Adrenal gland (tissue), 12 donors: ENCODE results near the gene MED27. TPM values are rescaled to one million over a fixed set of nuclear protein-coding genes. Genes with fewer than 3 reads are reported as not detected.

ENCODE experiments used
- DNase-seq, 7 donors: peaks; one replicate each; pipeline ENCODE4 v3.0.0-alpha.2; 2019 to 2020
- H3K27ac ChIP-seq, 5 donors: fragments of 200-600 bp; sonication (generic) in 4 of 5; 1 replicate in 3 of 5; 2 replicates in 2 of 5; pipeline versions ENCODE4 v1.5.1 to v1.8.0; 2016 to 2020; ENCODE audit warnings: mild to moderate bottlenecking in 1 of 5
- H3K27me3 ChIP-seq: fragments of 200-600 bp; 2 replicates; pipeline ENCODE4 v1.8.0; 2021
- H3K36me3 ChIP-seq, 2 donors: fragments of 200-600 bp; replicated peaks in 1 of 2; 1 replicate in 1 of 2; 2 replicates in 1 of 2; pipeline versions ENCODE4 v1.5.1 to v1.8.0; 2018 to 2022
- H3K4me1 ChIP-seq, 2 donors: fragments of 200-600 bp; replicated peaks in 1 of 2; 1 replicate in 1 of 2; 2 replicates in 1 of 2; pipeline versions ENCODE4 v1.5.1 to v1.8.0; 2018 to 2021
- H3K4me3 ChIP-seq, 4 donors: fragments of 200-600 bp; sonication (generic) in 3 of 4; one replicate each; pipeline ENCODE4 v1.5.1; 2016 to 2018
- H3K9me3 ChIP-seq, 3 donors: fragments of 200-600 bp; sonication (generic) in 1 of 3; replicated peaks in 1 of 3; 1 replicate in 2 of 3; 2 replicates in 1 of 3; pipeline versions ENCODE4 v1.5.1 to v1.8.0; 2016 to 2021
- CTCF ChIP-seq, 6 experiments: fragments of 450-650 bp in 4 of 6; fragments of 200-600 bp in 2 of 6; sonication (generic) in 1 of 6; IDR thresholded peaks; 1 replicate in 5 of 6; 2 replicates in 1 of 6; pipeline versions ENCODE4 v1.5.1 to v1.8.0; 2016 to 2021; ENCODE audit warnings: antibody characterized with exemption in 6 of 6, mild to moderate bottlenecking in 2 of 6, moderate library complexity in 1 of 6
- POLR2A ChIP-seq, 2 donors: fragments of 450-650 bp; IDR thresholded peaks; one replicate each; pipeline ENCODE4 v1.6.1; 2017; ENCODE audit warnings: antibody characterized with exemption in 2 of 2, mild to moderate bottlenecking in 2 of 2, moderate library complexity in 1 of 2
- WGBS, 4 donors: extraction: QIAGEN DNeasy Blood & Tissue Kit in 2 of 4; methylation state at CpG; one replicate each; pipeline versions ENCODE4 v1.1.5 to v1.1.7; 2013 to 2017; 5-methylcytosine and 5-hydroxymethylcytosine counted together
- intact Hi-C, 2 donors: fragments of 100-400 bp; cut with DNase I; formaldehyde crosslinking; loops; one replicate each; pipeline versions ENCODE4 v1.14.1 to v1.15.0; 2022 to 2023
- polyA plus RNA-seq, 3 donors: library from polyadenylated mRNA; stranded (reverse); fragments of 200-250 nt in 2 of 3; fragments of 350-450 nt in 1 of 3; fragmentation: Illumina TruSeq in 1 of 3; extraction: RNeasy Lipid Tissue Mini Kit (QIAGEN cat#74804) in 1 of 3; gene quantifications; one replicate each; pipeline ENCODE4 v1.2.3, GENCODE V29; 2013 to 2014
- total RNA-seq, 9 donors: library from RNA; depleted of rRNA in 4 of 9; stranded (reverse); fragments of >200 nt in 4 of 9; fragments of 120-200 nt in 1 of 9; fragmentation: NEBNext Ultra II Directional in 1 of 9; extraction: Animal tissue kit (Norgen Biotek cat#: 25700) in 1 of 9; gene quantifications; one replicate each; pipeline versions ENCODE4 v1.1.0 to v1.2.4, GENCODE V29; 2013 to 2023
- donor health status: healthy with polysubstance abuse.
- donor health status: Bipolar disorder and iron deficiency.
- donor health status: DM: yes; HTN: yes; CAD: no.
- donor health status: DM: no; HTN: no; CAD: no.
- donor health status: DM: no; HTN: no; CAD: no.
- donor health status: DM: yes; HTN: yes; CAD: no.

MED27 gene
- total and polyA plus RNA-seq, 12 donors = 12.2 to 37.4 (median 15.9) TPM

GRCh38 chr9:131885144-131885609 is 194.5 kb downstream of the MED27 start:
- intact Hi-C loops = no loop called here
- Histone ChIP-seq H3K4me1 (peaks cover 5 to 17% of the 10 kb centered on the region in 2 donors), H3K36me3 (no peaks in the 10 kb centered on the region), H3K9me3 (no peaks in the 10 kb centered on the region), H3K4me3 (no peak overlapping the region), H3K27me3 (no peaks in the 10 kb centered on the region), H3K27ac (no peak overlapping the region)
- no peak for TF ChIP-seq POLR2A (IDR thresholded peaks at IDR 0.05)
- TF ChIP-seq CTCF (IDR thresholded peaks at IDR 0.05) = no peak
- 74 to 94% (median 86%) methylated on average over 4 to 6 of the region's 6 CpGs for WGBS, 4 donors
- peak in 1 of 7 donors; percentile 6 for DNase-seq

GRCh38 chr9:131884222-131884621 is 195.4 kb downstream of the MED27 start:
- DNase-seq = no peak
- Histone ChIP-seq H3K4me1 (peaks cover 4 to 8% of the 10 kb centered on the region in 2 donors), H3K36me3 (no peaks in the 10 kb centered on the region), H3K4me3 (no peak overlapping the region), H3K27ac (no peak overlapping the region), H3K27me3 (no peaks in the 10 kb centered on the region), H3K9me3 (no peaks in the 10 kb centered on the region)
- TF ChIP-seq CTCF (IDR thresholded peaks at IDR 0.05) (no peak), POLR2A (IDR thresholded peaks at IDR 0.05) (no peak)
- WGBS, 4 donors = 37 to 52% (median 45%) methylated on average over 1 of the region's 1 CpG
- intact Hi-C loops = no loop called here

DNA sequence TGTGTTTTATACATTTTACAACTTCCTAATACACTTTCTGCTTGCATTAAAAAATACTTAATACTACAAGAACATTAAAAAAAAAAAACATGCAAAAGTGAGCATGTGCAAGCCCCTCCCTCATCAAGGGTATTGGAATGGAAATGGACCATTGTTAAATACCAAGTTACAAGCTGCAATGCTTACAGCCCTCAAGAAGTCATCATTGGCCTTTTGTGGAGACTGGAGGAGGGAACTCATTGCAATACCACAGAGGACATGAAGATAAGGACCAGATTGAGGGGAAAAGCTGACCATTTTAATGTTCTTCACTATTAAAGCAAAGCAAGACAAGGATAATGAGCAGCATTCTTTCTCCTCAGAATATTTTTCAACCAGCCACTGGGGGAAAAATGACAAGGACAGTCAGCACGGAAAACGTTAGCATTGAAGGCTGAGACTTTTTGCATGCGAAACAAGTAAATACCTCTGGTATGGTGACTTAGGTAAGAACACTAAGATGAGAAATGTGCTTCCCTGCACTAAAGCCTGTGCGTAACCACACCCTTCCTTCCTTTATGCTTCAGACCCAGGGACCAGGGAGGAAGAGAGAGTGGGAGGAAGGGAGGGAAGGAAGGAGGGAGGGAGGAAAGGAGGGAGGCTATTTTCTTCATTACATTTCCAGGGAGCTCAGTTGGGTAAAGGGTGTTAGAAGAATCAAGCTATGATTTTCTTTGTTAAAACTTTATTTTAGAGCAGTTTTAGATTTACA is 198.7 kb downstream of the MED27 start:
- 75 to 85% (median 77%) methylated on average over 4 of the region's 4 CpGs for WGBS, 4 donors
- intact Hi-C loops = no loop called here

DNA sequence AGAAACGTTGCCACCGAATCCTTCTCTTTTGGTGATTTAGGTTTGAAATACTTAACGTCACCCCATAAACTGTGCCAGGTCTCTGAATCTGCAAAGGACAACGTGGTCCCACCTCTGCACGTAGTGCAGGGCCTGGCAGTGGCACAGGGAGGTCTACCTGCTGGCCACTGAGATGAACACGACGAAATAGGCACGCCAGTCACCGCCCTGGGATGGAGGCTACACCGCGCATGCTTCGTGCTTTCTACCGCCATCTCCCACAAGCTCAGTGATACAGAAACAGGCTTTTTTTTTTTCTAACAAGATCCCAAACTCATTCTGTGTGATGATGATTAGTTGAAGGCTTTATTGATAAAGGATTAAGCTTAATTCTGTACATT is 199.8 kb downstream of the MED27 start:
- Histone ChIP-seq H3K27me3 (no peaks in the 10 kb centered on the region), H3K9me3 (no peaks in the 10 kb centered on the region), H3K4me1 (no peaks in the 10 kb centered on the region), H3K36me3 (no peaks in the 10 kb centered on the region), H3K4me3 (no peak overlapping the region), H3K27ac (no peak overlapping the region)
- WGBS, 4 donors = 94 to 98% (median 96%) methylated on average over 13 of the region's 13 CpGs
- no peak for TF ChIP-seq POLR2A (IDR thresholded peaks at IDR 0.05)
- no peak for TF ChIP-seq CTCF (IDR thresholded peaks at IDR 0.05)
- intact Hi-C loops = no loop called here
- no peak for DNase-seq

More for the DNA sequence above, 198.7 kb downstream of the MED27 start:
- no peak for DNase-seq
- Histone ChIP-seq H3K9me3 (no peaks in the 10 kb centered on the region), H3K27ac (no peak overlapping the region), H3K4me3 (no peak overlapping the region), H3K36me3 (no peaks in the 10 kb centered on the region), H3K27me3 (no peaks in the 10 kb centered on the region), H3K4me1 (no peaks in the 10 kb centered on the region)
- no peak for TF ChIP-seq CTCF (IDR thresholded peaks at IDR 0.05)
- no peak for TF ChIP-seq POLR2A (IDR thresholded peaks at IDR 0.05)
